ENCODE measurements around the gene NUP98. TPM values are rescaled to one million over a fixed set of nuclear protein-coding genes. Genes with fewer than 3 reads are reported as not detected.

The NUP98 gene
- polyA plus RNA-seq, 2 of the 4 experiments (the other 2 are of a cell fraction), result 54.2 to 121 TPM

GRCh38 chr11:3709977-3710376, 87.4 kb downstream of the NUP98 start:
- TF ChIP-seq ZC3H11A (IDR thresholded peaks at IDR 0.05) (no peak), TFCP2L1 (CRISPR knock-in tag; IDR thresholded peaks at IDR 0.05) (no peak), NPAS2 (CRISPR knock-in tag; IDR thresholded peaks at IDR 0.05; ENCODE audit: borderline replicate concordance) (no peak), RFX5 (IDR thresholded peaks at IDR 0.05) (no peak), SREBF2 (IDR thresholded peaks at IDR 0.05) (no peak), EHMT2 (IDR thresholded peaks at IDR 0.05; ENCODE audit: low read depth) (no peak), NR3C1 (IDR thresholded peaks at IDR 0.05) (no peak), RARB (CRISPR knock-in tag; IDR thresholded peaks at IDR 0.05) (no peak), JUNB (IDR thresholded peaks at IDR 0.05) (no peak), CHD4 (IDR thresholded peaks at IDR 0.05; ENCODE audit: borderline replicate concordance) (no peak), HDAC2 (IDR thresholded peaks at IDR 0.05) (no peak)
- DNase-seq (ENCODE audit: low read depth in 1 of 2, low spot score in 1 of 2), result no peak
- CTCF ChIA-PET, result interaction anchor here (0.6 to 1.6 kb wide), 2 partner anchors 98 to 350 kb away, joined by 3 to 5 read pairs; no protein-coding TSS in a partner anchor
- POLR2A ChIA-PET, result no interaction called here
- H3K4me3 ChIP-seq, result no peak overlapping the region
- H3K27ac ChIP-seq, result no peak overlapping the region
- H3K4me2 ChIP-seq, result no peak overlapping the region
- ATAC-seq, result no peak
- FAIRE-seq, result no peak
- WGBS (ENCODE audit: missing lambda C conversion rate), result 98% methylated on average over 1 of the region's 1 CpG
- H3K9me3 ChIP-seq, result no peaks in the 10 kb centered on the region
- no peaks in the 10 kb centered on the region for H3K4me1 ChIP-seq

GRCh38 chr11:3707176-3707575, 90.2 kb downstream of the NUP98 start:
- Histone ChIP-seq H3K4me3 (no peak overlapping the region), H3K4me1 (no peaks in the 10 kb centered on the region), H3K9me3 (no peaks in the 10 kb centered on the region), H3K4me2 (no peak overlapping the region), H3K27ac (no peak overlapping the region)
- FAIRE-seq (no peak), DNase-seq (ENCODE audit: low read depth in 1 of 2, low spot score in 1 of 2) (no peak), ATAC-seq (no peak)
- ChIA-PET POLR2A (no interaction called here), CTCF (interaction anchor here (0.9 kb wide), 1 partner anchor 9 kb away, joined by 3 read pairs; no protein-coding TSS in a partner anchor)
- no peak for TF ChIP-seq HOXA7 (CRISPR knock-in tag; IDR thresholded peaks at IDR 0.05)
- no peak for TF ChIP-seq ATOH8 (CRISPR knock-in tag; IDR thresholded peaks at IDR 0.05; ENCODE audit: low read depth)
- no peak for TF ChIP-seq BHLHE40 (IDR thresholded peaks at IDR 0.05; ENCODE audit: low read depth, low read length)
- TF ChIP-seq USF2 (IDR thresholded peaks at IDR 0.05), result no peak
- TF ChIP-seq MAZ (IDR thresholded peaks at IDR 0.05; ENCODE audit: borderline replicate concordance, low read depth, low read length), result no peak
- WGBS (ENCODE audit: missing lambda C conversion rate), result 76% methylated on average over 2 of the region's 2 CpGs

- Histone ChIP-seq H3K27ac (no peak overlapping the region), H3K4me1 (no peaks in the 10 kb centered on the region), H3K9me3 (no peaks in the 10 kb centered on the region), H3K4me3 (no peak overlapping the region), H3K4me2 (no peak overlapping the region)
- TF ChIP-seq TFCP2L1 (CRISPR knock-in tag; IDR thresholded peaks at IDR 0.05), result no peak
- TF ChIP-seq HEYL (CRISPR knock-in tag; IDR thresholded peaks at IDR 0.05), result no peak
- TF ChIP-seq EHMT2 (IDR thresholded peaks at IDR 0.05; ENCODE audit: low read depth), result no peak
- no peak for TF ChIP-seq ZNF302 (CRISPR knock-in tag; IDR thresholded peaks at IDR 0.05)
- TF ChIP-seq JUNB (IDR thresholded peaks at IDR 0.05), result no peak
- no peak for TF ChIP-seq PBX3 (IDR thresholded peaks at IDR 0.05)
- no peak for TF ChIP-seq FOXS1 (CRISPR knock-in tag; IDR thresholded peaks at IDR 0.05)
- TF ChIP-seq CBX8 (IDR thresholded peaks at IDR 0.05), result no peak
- TF ChIP-seq TP53 (CRISPR knock-in tag; IDR thresholded peaks at IDR 0.05), result no peak
- no peak for TF ChIP-seq ELK1 (IDR thresholded peaks at IDR 0.05; ENCODE audit: low read depth, low read length)
- TF ChIP-seq EHF (CRISPR knock-in tag; IDR thresholded peaks at IDR 0.05), result no peak
- TF ChIP-seq NR3C1 (IDR thresholded peaks at IDR 0.05), result no peak
- TF ChIP-seq NFE2L2 (conservative IDR thresholded peaks at IDR 0.05; ENCODE audit: low read length), result no peak
- TF ChIP-seq CBX2 (IDR thresholded peaks at IDR 0.05; ENCODE audit: borderline replicate concordance, low read depth), result no peak
- no peak for TF ChIP-seq MAZ (IDR thresholded peaks at IDR 0.05; ENCODE audit: borderline replicate concordance, low read depth, low read length)
- TF ChIP-seq HOXB13 (CRISPR knock-in tag; IDR thresholded peaks at IDR 0.05; ENCODE audit: low read depth), result no peak
- TF ChIP-seq HES2 (IDR thresholded peaks at IDR 0.05), result no peak
- TF ChIP-seq ZC3H11A (IDR thresholded peaks at IDR 0.05), result no peak
- TF ChIP-seq CHD4 (IDR thresholded peaks at IDR 0.05; ENCODE audit: borderline replicate concordance), result no peak
- ATAC-seq (no peak), FAIRE-seq (no peak), DNase-seq (ENCODE audit: low read depth in 1 of 2, low spot score in 1 of 2) (no peak)
- ChIA-PET CTCF (interaction anchor here (0.6 to 1.5 kb wide), 3 partner anchors 9 to 371 kb away, joined by 3 to 5 read pairs (median 3); no protein-coding TSS in a partner anchor), POLR2A (no interaction called here)
- 90% methylated on average over 3 of the region's 3 CpGs for WGBS (ENCODE audit: missing lambda C conversion rate)
These were observed 94.0 kb downstream of the NUP98 start for GRCh38 chr11:3703383-3703782.

Data from A549 (cell line).